ENCODE measurements around the gene SLC38A1. TPM values are rescaled to one million over a fixed set of nuclear protein-coding genes. Genes with fewer than 3 reads are reported as not detected.
A peak's percentile ranks its signal among the peaks of the same experiment; 100 is the strongest.

SLC38A1 gene
- total RNA-seq, 2 donors from 2014 or later: 77.7 to 107 TPM

DNA sequence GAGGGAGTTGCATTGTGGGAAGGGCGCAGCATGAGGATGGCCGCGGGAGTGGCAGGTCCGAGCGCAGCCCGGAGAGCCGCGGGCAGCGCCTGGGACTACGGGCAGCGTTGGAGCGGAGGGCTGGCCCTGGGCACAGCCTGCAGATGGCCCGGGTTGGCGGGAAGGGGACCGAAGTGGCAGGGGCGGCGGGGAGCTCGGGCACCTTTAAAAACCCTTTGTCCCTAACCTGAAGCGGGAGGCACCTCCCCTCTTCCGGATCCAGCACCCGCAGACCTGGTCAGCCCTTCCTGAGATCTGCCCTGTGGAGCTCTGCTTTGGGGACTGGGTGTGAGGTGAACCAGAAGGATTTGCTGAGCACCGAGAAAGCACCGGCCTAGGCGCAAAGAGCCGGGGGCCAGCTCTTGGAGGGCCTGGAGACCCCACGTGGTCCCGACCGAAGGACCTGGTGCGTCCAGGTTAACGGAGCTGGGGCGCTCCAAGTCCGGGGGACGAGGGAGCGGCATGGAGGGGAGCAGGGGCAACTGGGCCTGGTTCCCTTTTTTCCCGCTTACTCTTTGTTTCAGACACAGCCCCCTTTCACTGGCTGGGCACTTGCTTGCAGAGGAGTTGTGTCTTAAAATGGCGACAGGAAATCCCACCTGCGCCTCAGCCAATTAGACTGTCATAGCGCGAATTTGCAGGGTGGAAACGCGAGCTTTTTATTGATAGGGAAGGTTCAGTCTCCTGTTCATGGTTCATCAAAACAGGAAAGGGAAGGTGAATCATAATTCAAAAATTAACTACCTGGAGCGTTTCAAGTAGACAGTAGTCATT lies 792 bp upstream of the SLC38A1 start:
- H3K4me1 Mint-ChIP-seq: peaks cover 25% of the 10 kb centered on the region
- no peaks in the 10 kb centered on the region for H3K36me3 Mint-ChIP-seq (ENCODE audit: low read depth)
- H3K27me3 Mint-ChIP-seq (ENCODE audit: insufficient read depth): no peaks in the 10 kb centered on the region
- 22 to 37% methylated on average over 17 to 42 of the region's 42 CpGs for WGBS, 2 experiments (ENCODE audit: insufficient coverage in 1 of 2, insufficient read length in 1 of 2)
- TF ChIP-seq, protein P1, sequence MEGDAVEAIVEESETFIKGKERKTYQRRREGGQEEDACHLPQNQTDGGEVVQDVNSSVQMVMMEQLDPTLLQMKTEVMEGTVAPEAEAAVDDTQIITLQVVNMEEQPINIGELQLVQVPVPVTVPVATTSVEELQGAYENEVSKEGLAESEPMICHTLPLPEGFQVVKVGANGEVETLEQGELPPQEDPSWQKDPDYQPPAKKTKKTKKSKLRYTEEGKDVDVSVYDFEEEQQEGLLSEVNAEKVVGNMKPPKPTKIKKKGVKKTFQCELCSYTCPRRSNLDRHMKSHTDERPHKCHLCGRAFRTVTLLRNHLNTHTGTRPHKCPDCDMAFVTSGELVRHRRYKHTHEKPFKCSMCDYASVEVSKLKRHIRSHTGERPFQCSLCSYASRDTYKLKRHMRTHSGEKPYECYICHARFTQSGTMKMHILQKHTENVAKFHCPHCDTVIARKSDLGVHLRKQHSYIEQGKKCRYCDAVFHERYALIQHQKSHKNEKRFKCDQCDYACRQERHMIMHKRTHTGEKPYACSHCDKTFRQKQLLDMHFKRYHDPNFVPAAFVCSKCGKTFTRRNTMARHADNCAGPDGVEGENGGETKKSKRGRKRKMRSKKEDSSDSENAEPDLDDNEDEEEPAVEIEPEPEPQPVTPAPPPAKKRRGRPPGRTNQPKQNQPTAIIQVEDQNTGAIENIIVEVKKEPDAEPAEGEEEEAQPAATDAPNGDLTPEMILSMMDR (conservative IDR thresholded peaks at IDR 0.05): no peak
- Histone ChIP-seq H3K4me1 (ENCODE audit: control insufficient read depth, insufficient read depth, low read length) (peaks cover 6% of the 10 kb centered on the region), H3K9me3 (ENCODE audit: control insufficient read depth, low read length) (no peaks in the 10 kb centered on the region), H3K4me3 (ENCODE audit: low read length) (peak overlapping the region; percentile 95), H3K9ac (ENCODE audit: extremely low read depth, low read length, poor library complexity, severe bottlenecking) (peak overlapping the region; percentile 95), H3K27ac (ENCODE audit: low read depth, low read length) (peak overlapping the region; percentile 93), H3K36me3 (ENCODE audit: control insufficient read depth, insufficient read depth, low read length) (no peaks in the 10 kb centered on the region), H3K27me3 (ENCODE audit: control insufficient read depth, insufficient read depth, low read length, poor library complexity, severe bottlenecking) (no peaks in the 10 kb centered on the region)
- no peak overlapping the region for H3K27ac Mint-ChIP-seq
- H3K4me3 Mint-ChIP-seq: no peak overlapping the region
- no peaks in the 10 kb centered on the region for H3K9me3 Mint-ChIP-seq
- DNase-seq: peak; percentile 91

- Histone ChIP-seq H3K27me3 (ENCODE audit: control insufficient read depth, insufficient read depth, low read length, poor library complexity, severe bottlenecking) (no peaks in the 10 kb centered on the region), H3K9ac (ENCODE audit: extremely low read depth, low read length, poor library complexity, severe bottlenecking) (peak overlapping the region; percentile 95), H3K4me1 (ENCODE audit: control insufficient read depth, insufficient read depth, low read length) (peaks cover 6% of the 10 kb centered on the region), H3K27ac (ENCODE audit: low read depth, low read length) (peak overlapping the region; percentile 93), H3K4me3 (ENCODE audit: low read length) (peak overlapping the region; percentile 95), H3K9me3 (ENCODE audit: control insufficient read depth, low read length) (no peaks in the 10 kb centered on the region), H3K36me3 (ENCODE audit: control insufficient read depth, insufficient read depth, low read length) (no peaks in the 10 kb centered on the region)
- TF ChIP-seq, protein P1 (conservative IDR thresholded peaks at IDR 0.05): no peak
- Mint-ChIP-seq H3K36me3 (ENCODE audit: low read depth) (no peaks in the 10 kb centered on the region), H3K9me3 (no peaks in the 10 kb centered on the region), H3K27me3 (ENCODE audit: insufficient read depth) (no peaks in the 10 kb centered on the region), H3K27ac (no peak overlapping the region), H3K4me3 (no peak overlapping the region), H3K4me1 (peaks cover 31% of the 10 kb centered on the region)
- 0 to 1% methylated on average over 18 to 48 of the region's 48 CpGs for WGBS, 2 experiments (ENCODE audit: insufficient coverage in 1 of 2, insufficient read length in 1 of 2)
- peak; percentile 72 for DNase-seq
Observed at GRCh38 chr12:46267825-46268582, 839 bp downstream of the SLC38A1 start.

GRCh38 chr12:46267575-46267824 lies 1.3 kb downstream of the SLC38A1 start:
- WGBS, 2 experiments (ENCODE audit: insufficient coverage in 1 of 2, insufficient read length in 1 of 2): 0% methylated on average over 7 to 19 of the region's 19 CpGs
- TF ChIP-seq, protein P1 (conservative IDR thresholded peaks at IDR 0.05): no peak
- peak overlapping the region; percentile 93 for H3K27ac ChIP-seq (ENCODE audit: low read depth, low read length)

More at GRCh38 chr12:46267575-46267824, 1.3 kb downstream of the SLC38A1 start:
- Mint-ChIP-seq H3K27ac (no peak overlapping the region), H3K36me3 (ENCODE audit: low read depth) (no peaks in the 10 kb centered on the region), H3K9me3 (no peaks in the 10 kb centered on the region), H3K4me1 (peaks cover 34% of the 10 kb centered on the region), H3K4me3 (no peak overlapping the region), H3K27me3 (ENCODE audit: insufficient read depth) (no peaks in the 10 kb centered on the region)
- Histone ChIP-seq H3K4me3 (ENCODE audit: low read length) (peak overlapping the region; percentile 95), H3K4me1 (ENCODE audit: control insufficient read depth, insufficient read depth, low read length) (peaks cover 6% of the 10 kb centered on the region), H3K27me3 (ENCODE audit: control insufficient read depth, insufficient read depth, low read length, poor library complexity, severe bottlenecking) (no peaks in the 10 kb centered on the region), H3K36me3 (ENCODE audit: control insufficient read depth, insufficient read depth, low read length) (no peaks in the 10 kb centered on the region), H3K9me3 (ENCODE audit: control insufficient read depth, low read length) (no peaks in the 10 kb centered on the region), H3K9ac (ENCODE audit: extremely low read depth, low read length, poor library complexity, severe bottlenecking) (peak overlapping the region; percentile 95)
- DNase-seq: no peak

Data from endodermal cell (in vitro differentiated cells).